ENCODE data around the gene OGFR.

The OGFR gene

GRCh38 chr20:62832212-62832922 is 27.7 kb downstream of the OGFR start:
- peak overlapping the region; percentile 69 for H3K27ac ChIP-seq

DNA sequence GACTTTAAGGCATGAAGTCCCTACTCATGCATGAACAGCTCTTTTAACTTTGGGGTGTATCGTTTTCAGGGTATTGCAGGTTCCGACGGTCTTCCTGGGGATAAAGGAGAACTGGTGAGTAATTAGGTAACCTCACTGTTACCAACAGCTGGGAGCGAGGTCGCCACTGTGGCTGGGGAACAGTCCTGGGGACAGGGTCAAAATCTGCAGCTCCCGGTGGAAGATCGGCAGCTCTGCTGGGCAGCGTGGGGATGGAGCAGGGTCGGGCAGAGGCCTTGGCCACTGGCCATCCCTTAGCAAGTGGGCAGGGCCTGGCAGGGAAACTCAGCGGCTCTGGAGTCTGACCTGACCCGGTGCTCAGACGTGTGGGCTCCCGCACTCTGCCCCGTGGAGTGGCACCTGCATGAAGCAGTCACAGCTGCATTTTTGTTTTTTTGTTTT is 28.3 kb downstream of the OGFR start:
- no peak for TF ChIP-seq CTCF (conservative IDR thresholded peaks at IDR 0.05)
- H3K27ac ChIP-seq: peak overlapping the region; percentile 69

More at GRCh38 chr20:62832212-62832922, 27.7 kb downstream of the OGFR start:
- no peak for TF ChIP-seq CTCF (conservative IDR thresholded peaks at IDR 0.05)

DNA sequence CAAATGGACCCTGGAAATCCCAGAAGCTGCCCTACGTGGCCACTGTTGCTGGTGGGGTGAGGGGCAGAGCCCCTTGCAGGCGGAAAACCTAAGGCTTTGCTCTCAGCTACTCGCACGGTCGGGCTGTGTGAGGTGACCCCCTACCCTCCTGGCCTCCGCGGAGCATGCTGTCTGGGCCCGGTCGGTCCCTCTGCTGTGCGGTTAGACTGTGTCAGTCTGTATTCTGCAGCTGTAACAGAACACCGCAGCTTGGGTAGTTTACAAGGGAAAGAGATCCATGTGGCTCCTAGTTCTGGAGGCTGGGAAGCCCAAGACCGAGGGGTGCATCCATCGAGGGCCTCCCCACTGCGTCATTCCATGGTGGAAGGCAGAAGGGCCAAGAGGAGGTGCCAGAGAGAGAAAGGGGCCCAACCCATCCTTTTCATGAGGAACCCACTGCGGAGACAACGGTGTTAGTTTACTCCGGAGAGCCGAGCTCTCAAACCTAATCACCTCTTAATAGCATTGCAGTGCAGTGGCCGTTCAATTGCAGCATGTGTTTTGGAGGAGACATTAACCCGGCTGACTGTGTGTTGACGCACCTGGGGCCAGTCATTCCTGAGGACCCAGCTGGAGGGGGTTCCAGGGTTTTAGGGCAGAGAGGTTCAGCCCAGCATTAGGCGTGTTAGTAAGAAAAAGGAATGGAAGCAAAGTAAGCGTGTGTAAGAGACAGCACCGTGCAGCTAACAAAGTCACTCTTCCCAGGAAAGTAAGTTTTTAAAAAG is 30.5 kb downstream of the OGFR start:
- H3K27ac ChIP-seq: 0 out of 2 replicates have a peak overlapping the region, but pooled peaks have one; percentile 52
- no peak for TF ChIP-seq CTCF (conservative IDR thresholded peaks at IDR 0.05)

- H3K27ac ChIP-seq: peak overlapping the region; percentile 52; the same call in 1 of the 2 replicates
- no peak for TF ChIP-seq CTCF (conservative IDR thresholded peaks at IDR 0.05)
Observed at GRCh38 chr20:62835931-62836861, 31.6 kb downstream of the OGFR start.

GRCh38 chr20:62836967-62837490 is 32.4 kb downstream of the OGFR start:
- no peak for TF ChIP-seq CTCF (conservative IDR thresholded peaks at IDR 0.05)
- peak overlapping the region; percentile 72; the same call in 1 of the 2 replicates for H3K27ac ChIP-seq

GRCh38 chr20:62837790-62838127 is 33.1 kb downstream of the OGFR start:
- TF ChIP-seq CTCF (conservative IDR thresholded peaks at IDR 0.05): no peak
- H3K27ac ChIP-seq: peak overlapping the region; percentile 72

Measured in VCaP (cell line).